Large intestine (tissue), 3 donors: Measurements from ENCODE around the gene SSNA1. TPM values are rescaled to one million over a fixed set of nuclear protein-coding genes. Genes with fewer than 3 reads are reported as not detected.

Experiments used
- DNase-seq, 2 donors: peaks; one replicate each; pipeline versions ENCODE4 v3.0.0 to v3.0.0-alpha.2; 2013
- H3K27ac ChIP-seq: one replicate; pipeline ENCODE4 v1.5.1; 2013; ENCODE audit warnings: low read length
- H3K27me3 ChIP-seq: 2 replicates; pipeline ENCODE4 v1.6.1; 2013; ENCODE audit warnings: low read length; ENCODE audit not compliant: control insufficient read depth, insufficient read depth
- H3K36me3 ChIP-seq: 2 replicates; pipeline ENCODE4 v1.6.1; 2013; ENCODE audit warnings: low read length; ENCODE audit not compliant: control insufficient read depth, insufficient read depth
- H3K4me1 ChIP-seq: one replicate; pipeline ENCODE4 v1.6.1; 2013; ENCODE audit warnings: low read length; ENCODE audit not compliant: control insufficient read depth, insufficient read depth
- H3K4me3 ChIP-seq: one replicate; pipeline ENCODE4 v1.5.1; 2013; ENCODE audit warnings: low read length
- H3K9me3 ChIP-seq: one replicate; pipeline ENCODE4 v1.6.1; 2013; ENCODE audit warnings: mild to moderate bottlenecking, low read depth, low read length, moderate library complexity; ENCODE audit not compliant: control insufficient read depth
- WGBS: methylation state at CpG from one replicate; pipeline ENCODE4 v1.1.5; 2013; ENCODE audit warnings: low lambda C conversion rate; ENCODE audit not compliant: insufficient coverage; 5-methylcytosine and 5-hydroxymethylcytosine counted together
- polyA plus RNA-seq: library from polyadenylated mRNA; unstranded; fragments of 120-200 nt; gene quantifications from one replicate; pipeline ENCODE4 v1.2.1, GENCODE V29; 2013

SSNA1 gene
- polyA plus RNA-seq, 1 donor: 66.0 TPM

GRCh38 chr9:137228968-137229896 lies 40.8 kb downstream of the SSNA1 start:
- Histone ChIP-seq H3K36me3 (peaks cover 18% of the 10 kb centered on the region), H3K4me3 (peak overlapping the region; percentile 41), H3K27ac (peak overlapping the region; percentile 91), H3K27me3 (no peaks in the 10 kb centered on the region), H3K9me3 (peaks cover 25% of the 10 kb centered on the region), H3K4me1 (peaks cover 80% of the 10 kb centered on the region)
- DNase-seq: peak in 1 of 2 donors; percentile 23
- no CpG with 5 or more reads among the region's 27 CpGs for WGBS

GRCh38 chr9:137229903-137230704 lies 41.6 kb downstream of the SSNA1 start:
- Histone ChIP-seq H3K27ac (peak overlapping the region; percentile 91), H3K27me3 (no peaks in the 10 kb centered on the region), H3K4me3 (peak overlapping the region; percentile 21), H3K4me1 (peaks cover 79% of the 10 kb centered on the region), H3K9me3 (peaks cover 25% of the 10 kb centered on the region), H3K36me3 (peaks cover 18% of the 10 kb centered on the region)
- WGBS: no CpG with 5 or more reads among the region's 31 CpGs
- peak; percentile 83 to 92 for DNase-seq

- H3K9me3 ChIP-seq: peaks cover 28% of the 10 kb centered on the region
- WGBS: no CpG with 5 or more reads among the region's 14 CpGs
- peaks cover 77% of the 10 kb centered on the region for H3K4me1 ChIP-seq
- DNase-seq: peak; percentile 94 to 97
- H3K27ac ChIP-seq: peak within 1 kb of the TSS; percentile 91
- H3K27me3 ChIP-seq: no peaks in the 10 kb centered on the region
- H3K4me3 ChIP-seq: peak within 1 kb of the TSS; percentile 21
- peaks cover 18% of the 10 kb centered on the region for H3K36me3 ChIP-seq
These were observed 42.4 kb downstream of the SSNA1 start, which contains the start of gene SLC34A3 for GRCh38 chr9:137230705-137231371. Gene SLC34A3, plus strand, starts transcription at chr9:137230901. Its CDS starts 802 bp downstream, at chr9:137231703.

GRCh38 chr9:137231372-137232039 lies 43.0 kb downstream of the SSNA1 start:
- peaks cover 32% of the 10 kb centered on the region for H3K9me3 ChIP-seq
- WGBS: no CpG with 5 or more reads among the region's 23 CpGs
- peak overlapping the region; percentile 91 for H3K27ac ChIP-seq
- peaks cover 70% of the 10 kb centered on the region for H3K4me1 ChIP-seq
- peak overlapping the region; percentile 20 for H3K4me3 ChIP-seq
- peak in 1 of 2 donors; percentile 27 for DNase-seq
- peaks cover 18% of the 10 kb centered on the region for H3K36me3 ChIP-seq
- H3K27me3 ChIP-seq: no peaks in the 10 kb centered on the region

GRCh38 chr9:137232101-137232500 lies 43.6 kb downstream of the SSNA1 start:
- peaks cover 18% of the 10 kb centered on the region for H3K36me3 ChIP-seq
- peaks cover 70% of the 10 kb centered on the region for H3K4me1 ChIP-seq
- WGBS: no CpG with 5 or more reads among the region's 10 CpGs
- peak overlapping the region; percentile 20 for H3K4me3 ChIP-seq
- H3K27ac ChIP-seq: peak overlapping the region; percentile 91
- peak in 1 of 2 donors; percentile 30 for DNase-seq
- H3K9me3 ChIP-seq: peaks cover 32% of the 10 kb centered on the region
- H3K27me3 ChIP-seq: no peaks in the 10 kb centered on the region

GRCh38 chr9:137232510-137232909 lies 44.0 kb downstream of the SSNA1 start:
- Histone ChIP-seq H3K36me3 (peaks cover 18% of the 10 kb centered on the region), H3K27ac (peak overlapping the region; percentile 91), H3K9me3 (peaks cover 32% of the 10 kb centered on the region), H3K4me1 (peaks cover 70% of the 10 kb centered on the region), H3K27me3 (no peaks in the 10 kb centered on the region), H3K4me3 (peak overlapping the region; percentile 20)
- WGBS: no CpG with 5 or more reads among the region's 24 CpGs
- no peak for DNase-seq

DNA sequence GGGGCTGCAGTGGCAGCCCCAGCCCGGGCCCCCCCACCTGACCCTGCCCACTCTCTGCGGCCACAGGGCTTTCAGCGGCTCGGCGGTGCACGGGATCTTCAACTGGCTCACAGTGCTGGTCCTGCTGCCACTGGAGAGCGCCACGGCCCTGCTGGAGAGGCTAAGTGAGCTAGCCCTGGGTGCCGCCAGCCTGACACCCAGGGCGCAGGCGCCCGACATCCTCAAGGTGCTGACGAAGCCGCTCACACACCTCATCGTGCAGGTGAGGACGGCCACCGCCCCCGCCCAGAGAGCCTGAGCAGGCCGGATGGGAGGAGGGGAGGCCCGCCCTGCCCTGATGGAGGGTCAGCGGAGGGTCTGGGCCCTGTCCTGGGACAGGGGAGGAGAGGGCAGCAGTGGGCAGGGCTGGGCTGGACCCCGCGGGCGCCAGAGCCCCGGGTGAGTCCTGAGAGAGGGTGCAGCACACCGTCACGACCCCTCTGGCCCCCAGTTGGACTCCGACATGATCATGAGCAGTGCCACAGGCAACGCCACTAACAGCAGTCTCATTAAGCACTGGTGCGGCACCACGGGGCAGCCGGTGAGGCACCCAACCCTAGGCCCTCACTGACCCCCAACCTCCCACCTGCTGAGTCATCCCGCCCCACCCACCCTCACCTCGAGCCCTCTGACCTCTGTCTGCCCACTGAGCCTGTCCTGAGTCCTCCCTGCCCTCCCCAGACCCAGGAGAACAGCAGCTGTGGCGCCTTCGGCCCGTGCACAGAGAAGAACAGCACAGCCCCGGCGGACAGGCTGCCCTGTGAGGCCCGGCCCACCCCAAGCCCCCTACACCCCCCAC lies 44.9 kb downstream of the SSNA1 start:
- Histone ChIP-seq H3K4me1 (peaks cover 72% of the 10 kb centered on the region), H3K36me3 (peaks cover 18% of the 10 kb centered on the region), H3K4me3 (peak overlapping the region; percentile 43), H3K27me3 (no peaks in the 10 kb centered on the region), H3K9me3 (peaks cover 28% of the 10 kb centered on the region), H3K27ac (peak overlapping the region; percentile 40)
- no CpG with 5 or more reads among the region's 40 CpGs for WGBS
- DNase-seq: peak in 1 of 2 donors; percentile 41

- H3K27ac ChIP-seq: peak overlapping the region; percentile 95
- H3K4me1 ChIP-seq: peaks cover 72% of the 10 kb centered on the region
- H3K36me3 ChIP-seq: peaks cover 18% of the 10 kb centered on the region
- no peaks in the 10 kb centered on the region for H3K27me3 ChIP-seq
- H3K4me3 ChIP-seq: peak overlapping the region; percentile 80
- peak in 1 of 2 donors; percentile 48 for DNase-seq
- no CpG with 5 or more reads among the region's 40 CpGs for WGBS
- H3K9me3 ChIP-seq: peaks cover 24% of the 10 kb centered on the region
These were observed 45.7 kb downstream of the SSNA1 start for GRCh38 chr9:137234055-137234697.
